GM21390 (cell line): Measurements from ENCODE around the gene WDR1.
A peak's percentile ranks its signal among the peaks of the same experiment; 100 is the strongest.
"Not testable (repeated sequence)": the region's sequence is repeated elsewhere in the genome, so short reads cannot be mapped to it uniquely, and the experiment has no call there.

ENCODE experiments used
- ATAC-seq: cut with Tn5 transposase; IDR thresholded peaks from one replicate; pipeline ENCODE4 v1.9.1; 2021; ENCODE audit not compliant: unreplicated experiment

WDR1 gene

GRCh38 chr4:10131202-10131601 is 14.6 kb upstream of the WDR1 start:
- ATAC-seq = no peak

- no peak for ATAC-seq
These were observed 13.7 kb upstream of the WDR1 start for GRCh38 chr4:10130178-10130888.

GRCh38 chr4:10129196-10130177 is 12.9 kb upstream of the WDR1 start:
- no peak for ATAC-seq

GRCh38 chr4:10128761-10129160 is 12.2 kb upstream of the WDR1 start:
- no peak for ATAC-seq

GRCh38 chr4:10127531-10127930 is 10.9 kb upstream of the WDR1 start:
- not testable (repeated sequence) for ATAC-seq

GRCh38 chr4:10124167-10124930 is 7.8 kb upstream of the WDR1 start:
- ATAC-seq = no peak

GRCh38 chr4:10123227-10124101 is 6.9 kb upstream of the WDR1 start:
- no peak for ATAC-seq

GRCh38 chr4:10122236-10122932 is 5.8 kb upstream of the WDR1 start:
- ATAC-seq = no peak

GRCh38 chr4:10121568-10122208 is 5.1 kb upstream of the WDR1 start:
- ATAC-seq = no peak

GRCh38 chr4:10120943-10121567 is 4.5 kb upstream of the WDR1 start:
- no peak for ATAC-seq

GRCh38 chr4:10119773-10120172 is 3.2 kb upstream of the WDR1 start:
- ATAC-seq = no peak

GRCh38 chr4:10119278-10119677 is 2.7 kb upstream of the WDR1 start:
- ATAC-seq = no peak

GRCh38 chr4:10118048-10119004 is 1.7 kb upstream of the WDR1 start:
- peak; percentile 1 for ATAC-seq

GRCh38 chr4:10117359-10118047 is 904 bp upstream of the WDR1 start:
- peak; percentile 28 for ATAC-seq

GRCh38 chr4:10115797-10116568 is 616 bp downstream of the WDR1 start:
- ATAC-seq = peak; percentile 39

GRCh38 chr4:10115271-10115796 is 1.3 kb downstream of the WDR1 start:
- ATAC-seq = no peak
